IPS-NIHi11 (cell line): ENCODE data around the gene PACRG.

Experiments
- DNase-seq: peaks from one replicate; pipeline ENCODE4 v3.0.0; 2012; ENCODE audit warnings: mixed read lengths, low spot score

The PACRG gene

DNA sequence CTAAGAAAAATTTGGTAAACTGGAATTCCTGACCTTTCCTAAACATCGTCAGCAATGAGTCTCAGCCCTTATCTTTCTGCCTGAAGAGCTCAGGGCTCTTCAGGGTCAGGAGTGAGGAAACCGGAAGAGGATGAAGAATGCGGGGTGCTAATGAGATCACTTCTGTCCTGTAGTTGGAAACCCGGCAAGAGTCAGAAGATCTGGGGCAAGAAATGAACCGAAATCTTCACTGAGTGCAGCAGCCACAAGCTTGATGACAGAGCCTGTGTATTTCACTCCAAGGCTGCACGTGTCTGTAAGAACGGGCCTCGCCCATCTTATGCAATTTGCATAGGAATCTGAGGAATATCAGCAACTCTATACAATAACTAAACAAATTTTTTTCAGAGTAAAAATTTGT, 626.3 kb downstream of the PACRG start:
- no peak for DNase-seq

DNA sequence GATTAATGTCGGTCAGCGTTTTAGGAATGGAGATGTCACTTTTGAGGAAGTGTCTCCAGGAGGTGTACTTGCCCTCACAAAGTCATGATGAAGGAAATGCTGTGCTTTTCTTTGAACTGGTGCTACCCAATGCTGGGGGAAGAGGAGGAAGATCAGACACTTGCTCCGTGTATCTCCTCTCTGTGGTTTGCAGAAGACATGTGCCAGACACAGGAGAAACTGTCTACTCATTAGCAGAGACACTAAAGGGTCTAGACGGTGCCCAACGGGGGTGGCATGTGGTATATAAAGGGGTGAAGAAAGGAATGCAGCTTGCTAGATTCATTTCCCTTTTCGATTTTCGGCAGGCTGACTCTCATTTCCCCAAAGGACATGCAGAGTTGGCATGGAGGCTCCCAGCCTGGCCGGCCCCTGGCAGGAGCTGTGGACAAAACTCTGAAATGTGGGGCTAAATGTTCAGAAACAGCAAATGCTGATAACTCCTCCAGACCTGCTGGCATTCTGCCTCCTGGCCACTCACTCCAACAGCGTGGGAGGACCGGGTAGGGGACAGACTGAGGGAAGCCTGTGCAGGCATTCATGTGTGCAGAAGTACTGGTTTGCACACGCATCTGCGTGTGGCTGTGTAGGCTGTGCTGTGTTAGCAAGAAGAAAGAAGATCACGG, 627.1 kb downstream of the PACRG start:
- DNase-seq: no peak

DNA sequence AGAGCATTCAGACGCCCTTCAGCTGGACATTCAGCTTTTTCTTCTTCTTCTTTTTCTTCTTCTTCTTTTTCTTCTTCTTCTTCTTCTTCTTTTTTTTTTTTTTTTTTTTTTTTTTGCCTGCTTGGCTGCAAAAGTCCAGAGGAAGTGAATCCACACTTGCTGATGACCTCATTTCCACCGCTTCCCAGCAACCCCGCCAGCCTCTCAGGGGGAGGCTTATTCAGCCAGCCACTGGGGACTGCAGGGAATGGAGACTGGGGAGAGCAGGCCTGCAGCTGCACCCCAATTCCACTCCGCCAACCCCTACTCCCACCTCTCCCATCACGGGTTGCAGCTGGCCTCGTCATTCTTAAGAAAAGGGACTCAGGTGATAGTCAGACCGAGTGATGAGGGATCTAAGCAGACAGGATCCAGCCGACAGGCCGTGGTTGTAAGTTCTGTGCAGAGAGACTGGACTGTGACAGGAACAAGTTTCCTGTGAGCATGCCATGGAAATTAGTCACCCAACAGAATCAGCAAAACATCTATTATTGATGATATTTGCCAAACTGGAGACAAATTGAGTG, 627.7 kb downstream of the PACRG start:
- DNase-seq: no peak

DNA sequence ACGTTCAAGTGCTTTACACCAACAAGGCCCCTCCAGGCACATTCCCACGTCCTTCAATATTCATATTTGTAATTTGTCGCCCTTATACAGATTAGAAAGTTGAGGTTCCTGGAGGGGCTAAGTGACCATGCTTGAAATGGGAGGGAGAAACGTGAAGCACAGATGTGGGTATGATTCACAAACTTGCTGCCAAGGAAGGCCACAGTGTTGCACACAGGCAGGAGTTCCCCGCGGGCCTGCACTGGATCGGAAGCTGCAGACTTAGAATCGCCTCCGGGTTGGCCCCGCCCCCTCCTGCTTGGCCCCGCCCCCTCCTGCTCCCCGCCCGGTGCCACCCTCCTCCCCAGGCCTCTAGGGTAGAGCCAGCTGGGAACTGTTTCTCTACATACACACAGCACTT, 628.5 kb downstream of the PACRG start:
- peak; percentile 84 for DNase-seq

DNA sequence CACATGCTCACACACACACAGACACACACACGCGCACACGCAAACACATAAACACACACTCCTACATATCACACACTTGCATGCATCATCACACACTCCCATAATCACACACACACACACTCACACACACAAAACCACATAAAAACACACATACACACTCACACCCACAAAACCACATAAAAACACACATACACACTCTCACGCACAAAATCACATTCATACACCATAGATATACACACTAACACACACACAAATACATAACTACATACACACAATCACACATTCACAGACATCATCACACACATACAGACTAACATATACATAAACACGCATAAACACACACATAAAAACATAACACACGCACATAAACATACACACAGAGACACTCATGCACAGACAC, 629.0 kb downstream of the PACRG start:
- no peak for DNase-seq

GRCh38 chr6:163364641-163365040, 636.9 kb downstream of the PACRG start:
- no peak for DNase-seq
